Heart left ventricle (tissue), 16 donors: ENCODE results near the gene USHBP1. TPM values are rescaled to one million over a fixed set of nuclear protein-coding genes. Genes with fewer than 3 reads are reported as not detected.

Experiments used
- ATAC-seq, 4 donors: fragments of 200-7000 bp; cut with Tn5 transposase; one replicate each; pipeline ENCODE4 v1.9.1; 2020 to 2022; ENCODE audit warnings: moderate library complexity in 4 of 4, mild to moderate bottlenecking in 3 of 4, moderate number of reproducible peaks in 1 of 4
- DNase-seq, 5 donors: peaks; one replicate each; pipeline ENCODE4 v3.0.0-alpha.2; 2020
- H3K27ac ChIP-seq, 12 donors: fragments of 200-600 bp; sonication (generic) in 4 of 12; one replicate each; pipeline versions ENCODE4 v1.5.0 to v1.8.0; 2016 to 2022; ENCODE audit warnings: mild to moderate bottlenecking in 2 of 12
- H3K27me3 ChIP-seq, 9 donors: fragments of 200-600 bp; sonication (generic) in 2 of 9; one replicate each; pipeline versions ENCODE4 v1.5.1 to v1.8.0; 2016 to 2022; ENCODE audit warnings: mild to moderate bottlenecking in 3 of 9
- H3K36me3 ChIP-seq, 9 donors: fragments of 200-600 bp; sonication (generic) in 2 of 9; one replicate each; pipeline versions ENCODE4 v1.5.0 to v1.8.0; 2018 to 2022; ENCODE audit warnings: mild to moderate bottlenecking in 2 of 9
- H3K4me1 ChIP-seq, 12 donors: fragments of 200-600 bp; sonication (generic) in 4 of 12; one replicate each; pipeline versions ENCODE4 v1.5.0 to v1.8.0; 2016 to 2022; ENCODE audit warnings: mild to moderate bottlenecking in 3 of 12
- H3K4me3 ChIP-seq, 12 donors: fragments of 200-600 bp; sonication (generic) in 4 of 12; one replicate each; pipeline versions ENCODE4 v1.5.0 to v1.8.0; 2017 to 2022; ENCODE audit warnings: mild to moderate bottlenecking in 9 of 12, moderate library complexity in 4 of 12
- H3K9me3 ChIP-seq, 12 donors: fragments of 200-600 bp; sonication (generic) in 4 of 12; one replicate each; pipeline versions ENCODE4 v1.5.0 to v1.8.0; 2016 to 2022; ENCODE audit warnings: mild to moderate bottlenecking in 1 of 12
- POLR2A ChIP-seq, 2 donors: fragments of 450-650 bp; IDR thresholded peaks; one replicate each; pipeline ENCODE4 v1.6.1; 2017; ENCODE audit warnings: antibody characterized with exemption in 2 of 2, mild to moderate bottlenecking in 2 of 2, moderate library complexity in 2 of 2
- WGBS, 4 donors: extraction: QIAGEN DNeasy Blood & Tissue Kit in 2 of 4; methylation state at CpG; one replicate each; pipeline versions ENCODE4 v1.1.5 to v1.1.7; 2013 to 2018; 5-methylcytosine and 5-hydroxymethylcytosine counted together
- intact Hi-C, 10 donors: fragments of 100-400 bp; cut with DNase I; formaldehyde crosslinking; loops; one replicate each; pipeline versions ENCODE4 v1.11.1 to v1.14.2; 2022
- polyA plus RNA-seq, 2 donors: library from polyadenylated mRNA; stranded (reverse); fragments of 200-250 nt; gene quantifications; one replicate each; pipeline ENCODE4 v1.2.3, GENCODE V29; 2013
- total RNA-seq, 9 donors: library from RNA; depleted of rRNA in 2 of 9; stranded (reverse); fragments of >200 nt in 2 of 9; fragmentation: NEBNext Ultra II Directional in 3 of 9; extraction: Animal tissue kit (Norgen Biotek cat#: 25700) in 3 of 9; gene quantifications; one replicate each; pipeline versions ENCODE4 v1.1.0 to v1.2.4, GENCODE V29; 2016 to 2023
- TF ChIP-seq, protein P1 (sequence below), 12 donors: fragments of 200-600 bp; sonication (generic) in 4 of 12; IDR thresholded peaks; one replicate each; pipeline versions ENCODE4 v1.5.0 to v1.8.0; 2018 to 2022; ENCODE audit warnings: antibody characterized with exemption in 12 of 12, mild to moderate bottlenecking in 5 of 12
- donor health status: ischemic (EF 13 %, LVEDD 7.1; RV severe dilation, severe dysfunction).
- donor health status: healthy with polysubstance abuse.
- donor health status: DM: no; HTN: yes; CAD: no.
- donor health status: DM: no; HTN: no; CAD: no.
- donor health status: ischemic (EF 25% LVEDD 6.9; RV normal size, moderate dysfunction).
- donor health status: ischemic (EF 25% LVEDD 5.7; RV mildly dilated, moderate dysfunction).
- donor health status: healthy.
- donor health status: DM: yes; HTN: yes; CAD: no.
- donor health status: ischemic (EF 35%, LVEDD 5.7; RV mildly dilated, moderate dysfunction).
- donor health status: nonischemic (EF 11% LVEDD 7.7; RV severe dilation, severe dysfunction).
- donor health status: DM: yes; HTN: yes; CAD: no.
- donor health status: PGD.
- donor health status: ischemic (EF 29% LVEDD 5.4; RV normal size, mild dysfunction).
- donor health status: nonischemic (EF 23%, LVEDD 6.1; RV moderate dilation, normal function).

Gene USHBP1
- total and polyA plus RNA-seq, 11 donors: 3.7 to 14.6 (median 7.7) TPM

DNA sequence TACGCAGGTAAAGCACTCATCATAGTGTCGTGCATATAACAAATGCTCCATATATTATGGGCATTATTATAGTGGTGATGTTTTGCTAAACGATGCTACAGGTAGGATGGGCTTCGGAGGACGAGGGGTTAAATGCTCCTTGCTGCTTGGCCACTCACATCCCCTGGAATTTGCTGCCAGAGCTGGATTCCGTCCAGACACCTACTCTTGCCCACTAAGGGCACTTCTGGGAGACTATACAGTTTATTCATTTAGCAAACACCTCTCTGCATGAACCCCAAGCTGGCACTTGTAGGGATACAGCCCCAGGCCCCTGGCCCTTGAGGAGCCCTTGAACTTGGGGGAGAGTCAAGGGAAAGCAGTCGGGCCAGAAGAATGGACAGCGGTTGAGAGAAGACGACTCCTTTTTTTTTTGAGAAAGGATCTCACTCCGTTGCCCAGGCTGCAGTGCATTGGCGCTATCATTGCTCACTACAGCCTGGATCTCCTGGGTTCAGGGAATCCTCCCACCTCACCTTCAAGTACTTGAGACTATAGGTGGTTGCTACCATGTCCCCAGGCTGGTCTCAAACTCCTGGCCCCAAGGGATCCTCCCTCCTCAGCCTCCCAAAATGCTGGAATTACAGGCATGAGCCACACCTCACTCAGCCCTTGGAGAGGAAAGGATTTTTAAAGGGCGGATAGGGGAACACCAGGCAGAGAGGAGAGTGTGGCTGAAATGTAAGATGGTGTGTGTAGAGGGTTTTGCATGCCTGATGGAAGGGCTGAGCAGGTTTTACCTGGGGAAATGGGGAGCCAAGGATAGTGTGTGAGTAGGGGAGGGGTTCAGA, 40.1 kb upstream of the USHBP1 start:
- intact Hi-C loops: loop anchor here in 1 of 10 donors (2.0 kb wide), 1 partner anchor 32 kb away; the partner anchor contains the start of gene GTPBP3
- 55 to 61% (median 56%) methylated on average over 12 of the region's 12 CpGs for WGBS, 4 donors
- H3K9me3 ChIP-seq: no peaks in the 10 kb centered on the region
- peaks cover 3 to 52% (median 35%) of the 10 kb centered on the region in 12 donors for H3K4me1 ChIP-seq
- no peak for TF ChIP-seq POLR2A (IDR thresholded peaks at IDR 0.05)
- TF ChIP-seq, protein P1, sequence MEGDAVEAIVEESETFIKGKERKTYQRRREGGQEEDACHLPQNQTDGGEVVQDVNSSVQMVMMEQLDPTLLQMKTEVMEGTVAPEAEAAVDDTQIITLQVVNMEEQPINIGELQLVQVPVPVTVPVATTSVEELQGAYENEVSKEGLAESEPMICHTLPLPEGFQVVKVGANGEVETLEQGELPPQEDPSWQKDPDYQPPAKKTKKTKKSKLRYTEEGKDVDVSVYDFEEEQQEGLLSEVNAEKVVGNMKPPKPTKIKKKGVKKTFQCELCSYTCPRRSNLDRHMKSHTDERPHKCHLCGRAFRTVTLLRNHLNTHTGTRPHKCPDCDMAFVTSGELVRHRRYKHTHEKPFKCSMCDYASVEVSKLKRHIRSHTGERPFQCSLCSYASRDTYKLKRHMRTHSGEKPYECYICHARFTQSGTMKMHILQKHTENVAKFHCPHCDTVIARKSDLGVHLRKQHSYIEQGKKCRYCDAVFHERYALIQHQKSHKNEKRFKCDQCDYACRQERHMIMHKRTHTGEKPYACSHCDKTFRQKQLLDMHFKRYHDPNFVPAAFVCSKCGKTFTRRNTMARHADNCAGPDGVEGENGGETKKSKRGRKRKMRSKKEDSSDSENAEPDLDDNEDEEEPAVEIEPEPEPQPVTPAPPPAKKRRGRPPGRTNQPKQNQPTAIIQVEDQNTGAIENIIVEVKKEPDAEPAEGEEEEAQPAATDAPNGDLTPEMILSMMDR (IDR thresholded peaks at IDR 0.05): no peak
- H3K27ac ChIP-seq: peak overlapping the region; percentile 49 to 97 (median 95)
- H3K4me3 ChIP-seq: peak overlapping the region in 4 of 12 donors; percentile 71 to 81 (median 79)
- ATAC-seq: no peak
- peaks cover 0 to 15% (median 0%) of the 10 kb centered on the region in 9 donors for H3K36me3 ChIP-seq
- no peaks in the 10 kb centered on the region for H3K27me3 ChIP-seq
- DNase-seq: no peak

DNA sequence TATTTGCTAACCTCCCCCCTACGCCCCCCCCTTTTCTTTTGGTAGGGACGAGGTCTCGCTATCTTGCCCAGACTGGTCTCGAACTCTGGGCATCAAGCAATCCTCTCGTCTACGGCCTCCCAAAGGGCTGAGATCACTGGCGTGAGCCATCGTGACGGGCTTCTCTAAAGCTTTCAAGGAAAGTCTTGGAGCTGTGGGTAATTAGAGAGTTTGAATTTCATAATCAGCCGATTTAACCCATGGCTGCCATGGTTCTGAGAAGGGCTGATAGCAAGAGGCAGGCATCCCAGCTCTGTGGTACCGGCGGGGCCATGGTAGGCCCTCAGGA, 39.4 kb upstream of the USHBP1 start:
- intact Hi-C loops: loop anchor here in 1 of 10 donors (2.0 kb wide), 1 partner anchor 33 kb away; the partner anchor contains the start of gene GTPBP3
- DNase-seq (no peak), ATAC-seq (no peak)
- TF ChIP-seq POLR2A (IDR thresholded peaks at IDR 0.05): no peak
- TF ChIP-seq, protein P1 (IDR thresholded peaks at IDR 0.05): no peak
- Histone ChIP-seq H3K9me3 (no peaks in the 10 kb centered on the region), H3K4me1 (peaks cover 3 to 50% (median 35%) of the 10 kb centered on the region in 12 donors), H3K36me3 (peaks cover 0 to 17% (median 0%) of the 10 kb centered on the region in 9 donors), H3K27me3 (no peaks in the 10 kb centered on the region), H3K27ac (peak overlapping the region in 10 of 12 donors; percentile 66 to 96 (median 94)), H3K4me3 (peak overlapping the region in 6 of 12 donors; percentile 72 to 99 (median 85))
- WGBS, 4 donors: 60 to 73% (median 61%) methylated on average over 11 to 12 of the region's 12 CpGs

DNA sequence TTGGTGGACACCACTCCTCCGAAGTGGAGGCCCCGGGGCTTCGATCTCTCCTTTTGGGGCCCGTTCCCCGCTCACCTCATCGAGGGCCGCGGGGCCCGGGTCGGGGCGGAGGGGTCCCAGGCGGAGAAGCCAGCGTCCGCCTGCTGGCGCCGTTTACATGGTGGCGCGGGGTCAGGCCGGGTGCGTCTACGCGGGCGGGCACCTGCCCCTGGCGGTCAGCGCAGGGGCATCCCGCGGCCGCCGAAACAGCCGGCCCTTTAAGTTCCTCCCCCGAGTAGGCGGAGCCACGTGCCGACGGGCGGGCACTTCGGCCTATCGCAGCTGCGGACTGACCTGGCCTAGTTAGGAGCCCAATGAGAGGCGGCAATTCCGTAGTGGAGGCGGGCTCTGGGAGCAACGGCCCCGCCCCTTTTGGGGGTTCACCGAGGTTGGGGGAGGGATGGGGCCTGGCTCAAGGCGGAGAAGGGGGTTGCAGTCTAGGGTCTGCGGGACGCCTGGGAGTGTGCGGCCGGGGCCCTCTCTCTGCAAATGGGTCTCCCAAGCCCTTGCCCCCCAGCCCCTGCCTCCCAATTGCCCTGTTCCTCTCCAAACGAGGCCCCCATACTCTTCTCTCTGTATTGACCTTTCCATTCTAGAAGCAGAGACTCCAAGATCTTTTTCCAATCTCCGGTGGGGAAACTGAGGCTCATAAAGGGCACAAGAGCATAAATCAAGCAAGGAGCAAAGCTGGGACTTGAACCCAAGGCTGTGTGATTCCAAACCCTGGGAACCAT, 38.8 kb upstream of the USHBP1 start, which contains the start of gene ABHD8:
Gene ABHD8, minus strand, starts transcription at position 259 of the 773 bp plus-strand sequence. CDS start 1,809 bp downstream, outside the sequence.
- TF ChIP-seq, protein P1 (IDR thresholded peaks at IDR 0.05): peak; percentile 37 to 86 (median 68)
- TF ChIP-seq POLR2A (IDR thresholded peaks at IDR 0.05): peak in 1 of 2 donors; percentile 81
- peaks cover 3 to 48% (median 34%) of the 10 kb centered on the region in 12 donors for H3K4me1 ChIP-seq
- H3K27ac ChIP-seq: peak within 1 kb of the TSS; percentile 33 to 96 (median 90)
- 1 to 4% (median 3%) methylated on average over 20 to 52 of the region's 52 CpGs for WGBS, 4 donors
- DNase-seq (peak; percentile 96 to 99 (median 98)), ATAC-seq (peak; percentile 80 to 87 (median 82))
- H3K36me3 ChIP-seq: peaks cover 0 to 20% (median 1%) of the 10 kb centered on the region in 9 donors
- H3K27me3 ChIP-seq: no peaks in the 10 kb centered on the region
- intact Hi-C loops: no loop called here
- H3K4me3 ChIP-seq: peak within 1 kb of the TSS; percentile 50 to 99 (median 82)
- H3K9me3 ChIP-seq: peaks cover 0 to 1% (median 0%) of the 10 kb centered on the region in 12 donors
